C4-2B (cell line): ENCODE results near the gene TCHHL1.

Experiments
- CTCF ChIP-seq: fragments of 450-650 bp; conservative IDR thresholded peaks from 2 replicates; pipeline ENCODE4 v1.5.1; 2017; ENCODE audit warnings: mild to moderate bottlenecking
- ZFX ChIP-seq: fragments of 450-650 bp; IDR thresholded peaks from 2 replicates; pipeline ENCODE4 v1.6.1; 2017

GRCh38 chr1:152110860-152111514 is 22.1 kb upstream of the TCHHL1 start:
- TF ChIP-seq CTCF = no peak
- TF ChIP-seq ZFX = no peak
